Sigmoid colon (tissue), 4 donors: ENCODE results near the gene VTCN1.

Experiments used
- POLR2AphosphoS5 ChIP-seq, 4 donors: sonication (generic); formaldehyde crosslinking; IDR thresholded peaks; one replicate each; pipeline ENCODE4 v1.6.1; 2017; ENCODE audit warnings: antibody characterized with exemption in 4 of 4
- TF ChIP-seq, protein P1 (sequence below), 4 experiments: fragments of 450-650 bp in 3 of 4; fragments of 200-600 bp in 1 of 4; IDR thresholded peaks; one replicate each; pipeline ENCODE4 v1.5.1; 2016 to 2019; ENCODE audit warnings: antibody characterized with exemption in 4 of 4, mild to moderate bottlenecking in 3 of 4, moderate library complexity in 2 of 4

DNA sequence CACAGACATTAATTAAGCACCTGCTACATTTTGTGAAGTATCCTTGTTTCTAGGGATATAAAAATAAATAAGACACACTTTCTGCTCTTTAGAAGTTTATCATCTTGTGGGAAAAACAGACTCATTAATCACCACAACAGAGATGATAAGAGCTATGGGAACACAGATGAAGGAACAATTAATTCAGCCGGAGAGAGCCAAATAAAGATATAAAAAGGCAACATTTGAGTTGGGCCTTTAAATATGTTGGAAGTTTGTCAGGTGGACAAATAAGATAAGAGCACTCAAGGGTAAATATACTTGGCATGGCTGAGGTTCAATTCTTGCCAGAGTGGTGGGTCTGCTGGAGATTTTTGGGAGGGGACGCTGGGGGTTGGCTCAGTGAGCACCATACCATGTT is 34.2 kb upstream of the VTCN1 start:
- TF ChIP-seq, protein P1, sequence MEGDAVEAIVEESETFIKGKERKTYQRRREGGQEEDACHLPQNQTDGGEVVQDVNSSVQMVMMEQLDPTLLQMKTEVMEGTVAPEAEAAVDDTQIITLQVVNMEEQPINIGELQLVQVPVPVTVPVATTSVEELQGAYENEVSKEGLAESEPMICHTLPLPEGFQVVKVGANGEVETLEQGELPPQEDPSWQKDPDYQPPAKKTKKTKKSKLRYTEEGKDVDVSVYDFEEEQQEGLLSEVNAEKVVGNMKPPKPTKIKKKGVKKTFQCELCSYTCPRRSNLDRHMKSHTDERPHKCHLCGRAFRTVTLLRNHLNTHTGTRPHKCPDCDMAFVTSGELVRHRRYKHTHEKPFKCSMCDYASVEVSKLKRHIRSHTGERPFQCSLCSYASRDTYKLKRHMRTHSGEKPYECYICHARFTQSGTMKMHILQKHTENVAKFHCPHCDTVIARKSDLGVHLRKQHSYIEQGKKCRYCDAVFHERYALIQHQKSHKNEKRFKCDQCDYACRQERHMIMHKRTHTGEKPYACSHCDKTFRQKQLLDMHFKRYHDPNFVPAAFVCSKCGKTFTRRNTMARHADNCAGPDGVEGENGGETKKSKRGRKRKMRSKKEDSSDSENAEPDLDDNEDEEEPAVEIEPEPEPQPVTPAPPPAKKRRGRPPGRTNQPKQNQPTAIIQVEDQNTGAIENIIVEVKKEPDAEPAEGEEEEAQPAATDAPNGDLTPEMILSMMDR (IDR thresholded peaks at IDR 0.05) = no peak
- no peak for TF ChIP-seq POLR2AphosphoS5 (IDR thresholded peaks at IDR 0.05)
